DMS 273 (cell line): ENCODE results near the gene ZNF169.
"Not testable (repeated sequence)": the region's sequence is repeated elsewhere in the genome, so short reads cannot be mapped to it uniquely, and the experiment has no call there.

ENCODE experiments used
- DNase-seq: peaks from one replicate; lab custom pipeline; 2025; ENCODE audit not compliant: unreplicated experiment; lab: John Stamatoyannopoulos, UW

The ZNF169 gene

DNA sequence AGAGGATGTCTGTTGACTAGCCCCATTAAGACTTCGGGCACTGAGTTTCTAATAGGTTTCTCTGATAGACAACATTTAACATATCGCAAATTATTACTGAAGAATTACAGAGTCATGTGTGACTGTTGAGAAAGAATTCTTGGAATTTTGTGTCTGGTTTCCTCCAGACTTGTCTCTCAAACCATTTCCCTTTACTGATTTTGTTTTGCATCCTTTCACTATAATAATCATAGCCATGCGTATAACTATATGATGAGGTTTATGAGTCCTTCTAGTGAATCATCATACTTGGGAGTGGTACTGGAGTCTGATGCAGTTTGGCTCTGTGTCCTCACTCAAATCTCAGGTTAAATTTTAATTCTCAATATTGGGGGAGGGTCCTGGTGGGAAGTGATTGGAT, 27.0 kb downstream of the ZNF169 start:
- DNase-seq, result no peak

DNA sequence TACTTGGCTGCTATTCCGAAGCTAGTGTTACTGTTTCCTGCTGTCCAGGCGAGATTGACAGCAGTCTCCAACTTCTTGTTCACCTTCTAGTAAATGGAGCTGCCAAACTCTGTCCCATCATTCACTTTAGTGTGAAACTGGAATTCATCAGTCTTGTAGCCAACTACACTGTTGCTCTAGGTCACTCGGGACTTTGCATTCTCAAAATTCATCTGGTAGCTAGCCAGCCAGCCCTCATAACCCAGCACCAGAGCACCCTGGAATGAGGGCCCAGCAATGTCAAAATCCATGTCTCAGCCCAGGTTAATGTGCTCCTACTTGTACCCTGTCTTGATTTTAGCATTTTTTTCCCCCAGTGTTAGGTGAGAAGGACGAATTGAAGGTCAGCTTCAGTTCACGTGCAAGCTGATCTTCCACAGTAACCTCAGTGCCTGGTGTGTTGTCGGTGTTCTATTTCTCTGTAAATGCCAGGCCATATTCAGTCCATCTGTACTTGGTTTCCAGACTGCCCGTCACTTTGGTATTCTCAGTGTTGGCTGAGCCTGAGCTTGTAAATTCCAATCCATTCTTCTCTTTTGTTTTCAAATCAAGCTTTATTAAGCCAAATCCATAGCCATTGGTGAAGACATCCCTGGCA, 28.9 kb downstream of the ZNF169 start:
- DNase-seq, result no peak

DNA sequence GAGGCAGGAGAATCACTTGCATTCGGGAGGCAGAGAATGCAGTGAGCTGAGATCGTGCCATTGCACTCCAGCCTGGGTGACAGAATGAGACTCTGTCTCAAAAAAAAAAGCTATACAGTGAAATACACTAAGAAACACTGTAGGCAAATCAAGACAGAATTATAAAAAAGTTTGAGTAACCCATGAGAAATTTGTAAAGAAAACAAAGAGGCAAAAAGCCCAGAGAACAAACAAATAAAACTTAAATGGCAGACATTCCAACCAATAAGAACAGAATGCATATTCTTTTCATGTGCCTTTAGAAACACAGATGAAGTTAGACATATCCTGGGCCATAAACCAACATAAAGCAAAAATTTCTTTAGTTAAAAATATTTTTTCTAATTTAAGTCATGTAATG, 30.6 kb downstream of the ZNF169 start:
- DNase-seq, result no peak

DNA sequence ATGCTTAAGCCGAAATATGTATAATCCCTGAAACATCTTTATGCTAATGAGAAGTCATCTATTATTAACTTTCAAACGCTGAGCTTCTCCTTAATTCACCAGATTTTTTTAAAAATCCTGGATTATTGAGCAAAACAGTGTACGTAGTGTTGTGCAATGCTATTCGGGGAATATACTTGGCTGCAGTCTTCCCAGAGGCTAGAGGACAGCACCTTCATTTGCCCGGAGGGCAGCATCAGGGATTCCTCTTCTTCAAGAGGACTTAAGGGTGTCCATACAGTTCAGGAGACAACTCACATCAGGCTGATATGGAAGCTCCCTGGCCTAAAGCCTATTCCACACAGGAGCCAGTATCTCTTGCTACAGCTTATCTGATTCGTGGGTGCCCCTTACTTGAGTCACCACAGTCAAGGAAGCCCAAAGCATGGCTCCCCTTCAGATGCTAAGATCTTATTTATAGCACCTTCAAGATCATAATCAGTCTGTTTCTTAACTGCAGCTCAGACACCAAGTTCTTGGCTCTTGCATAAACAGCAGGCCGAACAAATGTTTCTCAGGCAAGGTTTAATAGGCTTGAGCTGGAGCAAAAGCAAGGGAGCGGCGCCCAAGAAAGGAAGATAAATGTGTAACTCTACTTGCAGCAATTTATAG, 40.0 kb downstream of the ZNF169 start:
- no peak for DNase-seq

DNA sequence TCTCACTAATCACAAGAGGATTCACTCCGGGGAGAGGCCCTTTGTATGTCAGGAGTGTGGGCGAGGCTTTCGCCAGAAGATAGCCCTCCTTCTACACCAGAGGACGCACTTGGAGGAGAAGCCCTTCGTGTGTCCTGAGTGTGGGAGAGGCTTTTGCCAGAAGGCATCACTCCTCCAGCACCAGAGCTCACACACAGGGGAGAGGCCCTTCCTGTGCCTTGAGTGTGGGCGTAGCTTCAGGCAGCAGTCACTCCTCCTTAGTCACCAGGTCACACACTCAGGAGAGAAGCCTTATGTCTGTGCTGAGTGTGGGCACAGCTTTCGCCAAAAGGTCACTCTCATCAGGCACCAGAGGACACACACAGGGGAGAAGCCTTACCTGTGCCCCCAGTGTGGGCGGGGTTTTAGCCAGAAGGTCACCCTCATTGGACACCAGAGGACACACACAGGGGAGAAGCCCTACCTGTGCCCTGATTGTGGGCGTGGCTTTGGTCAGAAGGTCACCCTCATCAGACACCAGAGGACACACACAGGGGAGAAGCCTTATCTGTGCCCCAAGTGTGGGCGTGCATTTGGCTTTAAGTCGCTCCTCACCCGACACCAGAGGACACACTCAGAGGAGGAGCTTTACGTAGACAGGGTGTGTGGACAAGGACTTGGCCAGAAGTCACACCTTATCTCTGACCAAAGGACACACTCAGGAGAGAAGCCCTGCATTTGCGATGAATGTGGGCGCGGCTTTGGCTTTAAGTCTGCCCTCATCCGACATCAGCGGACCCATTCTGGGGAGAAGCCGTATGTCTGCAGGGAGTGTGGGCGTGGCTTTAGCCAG, 41.6 kb downstream of the ZNF169 start:
- DNase-seq, result no peak

DNA sequence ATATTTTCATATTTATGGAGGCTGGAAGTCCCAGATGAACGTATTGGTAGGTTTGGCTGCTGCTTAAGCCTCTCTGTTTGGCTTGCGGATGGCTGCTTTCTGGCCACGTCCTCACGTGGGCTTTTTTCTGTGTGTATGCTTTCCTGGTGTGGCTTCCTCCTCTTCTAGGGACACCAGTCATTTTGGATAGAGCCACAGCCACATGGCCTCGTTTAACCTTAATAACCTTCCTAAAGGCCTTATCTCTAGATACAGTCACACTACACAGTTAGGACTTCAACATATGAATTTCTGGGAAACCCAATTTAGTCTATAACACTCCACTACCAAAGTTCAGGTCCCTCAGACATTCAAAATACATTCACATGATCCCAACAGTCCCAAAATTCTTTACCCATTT, 42.5 kb downstream of the ZNF169 start:
- no peak for DNase-seq

DNA sequence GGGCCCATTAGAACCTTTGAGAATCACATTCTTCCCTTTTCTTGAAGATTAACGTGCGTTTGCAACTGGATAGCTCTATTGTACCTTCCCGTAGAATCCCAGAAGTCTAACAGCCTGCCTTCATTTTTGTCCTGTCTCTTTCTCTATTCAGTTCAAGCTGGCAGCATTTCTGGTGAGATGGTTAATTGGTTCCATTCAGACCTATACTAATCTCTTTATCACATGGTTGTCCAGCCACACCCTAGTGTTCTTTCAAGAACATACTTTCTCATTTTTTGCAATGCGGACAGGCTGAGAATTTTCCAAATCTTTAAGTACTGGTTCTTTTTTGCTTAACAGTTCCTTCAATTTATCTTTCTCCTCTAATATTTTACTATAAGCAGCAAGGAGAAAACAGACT, 43.3 kb downstream of the ZNF169 start:
- DNase-seq, result no peak

DNA sequence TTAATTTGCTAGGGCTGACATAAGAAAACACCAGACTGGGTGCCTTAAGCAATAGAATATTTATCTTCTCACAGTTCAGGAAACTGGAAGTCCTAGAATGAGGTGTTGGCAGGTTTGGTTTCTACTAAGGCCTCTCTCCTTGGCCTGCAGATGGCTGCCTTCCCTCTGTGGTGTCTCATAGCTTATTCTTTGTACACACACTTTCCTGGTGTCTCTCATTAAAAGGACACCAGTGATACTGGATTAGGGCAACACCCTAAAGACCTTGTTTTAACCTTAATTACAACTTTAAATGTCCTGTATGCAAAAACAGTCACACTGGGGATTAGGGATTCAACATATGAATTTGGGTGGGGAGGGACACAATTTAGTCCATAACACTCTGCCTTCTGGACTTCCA, 44.2 kb downstream of the ZNF169 start:
- DNase-seq, result no peak

DNA sequence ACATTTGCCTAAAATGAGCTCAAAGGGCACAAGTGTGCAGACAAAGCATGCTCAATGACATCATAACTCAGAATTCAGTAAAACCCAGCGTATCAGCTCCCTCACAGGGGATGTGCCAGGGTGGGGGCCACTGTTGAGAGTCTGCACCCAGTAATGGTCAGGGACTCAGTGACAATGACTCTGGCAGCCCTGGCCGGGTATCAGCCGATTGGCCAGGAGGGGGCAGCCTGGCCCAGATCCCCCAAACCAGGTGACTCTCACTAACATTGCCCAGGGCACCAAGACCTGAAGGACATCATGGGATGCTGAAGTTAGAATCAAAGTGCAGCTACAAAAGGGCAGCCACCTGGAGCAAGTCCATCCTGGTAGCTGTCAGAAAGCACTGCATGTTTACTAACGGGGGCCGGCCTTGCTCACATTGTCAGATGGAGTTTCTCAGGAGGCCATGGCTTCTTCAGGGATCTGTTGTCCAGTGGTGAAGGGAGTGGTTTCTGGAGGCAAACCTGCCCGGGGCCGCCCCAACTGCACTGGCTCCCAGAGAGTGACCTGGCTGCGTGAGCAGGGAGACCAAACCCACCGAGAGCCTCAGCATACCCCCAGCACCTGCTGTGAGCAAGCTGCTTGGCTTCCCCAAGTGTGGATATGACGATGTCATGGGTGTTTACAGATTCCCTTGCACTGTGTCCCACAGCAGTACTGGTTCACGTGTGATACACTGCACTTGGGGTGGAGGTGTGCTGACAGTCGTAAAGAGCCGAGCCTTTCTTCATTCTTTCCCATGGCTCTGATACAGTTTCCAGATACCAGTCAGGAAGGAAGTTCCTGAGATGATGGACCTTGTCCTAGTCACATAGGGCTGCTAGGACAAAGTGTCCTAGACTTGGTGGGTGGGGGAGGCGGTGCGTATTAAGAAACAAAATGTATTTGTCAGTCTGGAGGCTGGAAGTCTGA, 56.2 kb downstream of the ZNF169 start:
- DNase-seq, result not testable (repeated sequence)

DNA sequence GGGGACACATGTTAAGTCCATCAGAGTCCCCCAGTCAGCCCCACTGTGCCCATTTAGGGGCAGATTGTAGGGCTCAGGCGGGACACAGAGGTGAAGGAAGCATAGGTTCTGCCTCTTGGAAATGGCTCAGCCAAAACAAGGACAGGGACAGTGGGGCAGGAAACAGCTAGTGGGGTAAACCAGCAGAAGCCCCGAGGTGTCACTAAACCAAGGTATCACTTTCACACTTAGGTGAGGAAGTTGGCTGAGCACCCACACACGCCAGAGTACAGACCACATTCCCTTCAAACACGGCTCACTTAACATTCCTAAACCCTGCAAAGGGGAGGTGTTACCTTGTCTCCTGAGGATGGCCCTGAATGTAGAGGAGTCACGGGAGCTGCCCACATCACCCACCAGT, 57.1 kb downstream of the ZNF169 start:
- not testable (repeated sequence) for DNase-seq

DNA sequence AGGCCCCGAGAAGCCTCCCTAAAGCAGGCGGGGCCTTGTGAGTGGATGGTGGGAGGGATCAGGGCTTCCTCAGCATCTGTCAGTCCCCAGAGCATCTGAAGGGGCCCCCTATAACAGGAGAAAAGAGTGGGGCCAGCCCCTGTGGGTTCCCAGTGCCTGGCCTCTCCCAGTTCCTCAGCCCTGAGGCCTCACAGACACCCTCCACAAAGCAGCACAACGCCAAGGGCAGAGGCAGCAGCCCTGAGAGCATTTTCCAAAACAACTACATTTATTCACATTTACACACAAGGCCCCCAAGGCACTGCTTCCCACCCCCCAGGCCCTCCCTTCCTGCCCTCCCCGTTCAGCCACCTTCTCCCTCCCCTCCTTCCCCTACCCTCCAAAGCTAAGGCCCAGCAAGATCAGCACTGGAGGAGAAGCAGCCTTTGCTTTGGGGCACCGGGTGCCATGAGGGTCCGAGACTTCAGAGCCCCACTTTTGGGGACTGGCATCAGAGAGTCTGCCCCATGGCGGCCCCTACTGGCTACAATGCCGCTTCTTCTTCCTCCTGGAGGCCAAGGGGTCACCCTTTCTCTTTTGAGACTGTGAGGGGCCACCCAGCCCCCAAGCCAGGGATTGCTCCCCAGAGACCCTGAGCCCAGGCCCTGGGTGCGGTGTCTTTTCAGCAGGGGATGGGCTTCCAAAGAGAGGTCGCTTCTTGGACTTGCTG, 59.0 kb downstream of the ZNF169 start:
- not testable (repeated sequence) for DNase-seq

DNA sequence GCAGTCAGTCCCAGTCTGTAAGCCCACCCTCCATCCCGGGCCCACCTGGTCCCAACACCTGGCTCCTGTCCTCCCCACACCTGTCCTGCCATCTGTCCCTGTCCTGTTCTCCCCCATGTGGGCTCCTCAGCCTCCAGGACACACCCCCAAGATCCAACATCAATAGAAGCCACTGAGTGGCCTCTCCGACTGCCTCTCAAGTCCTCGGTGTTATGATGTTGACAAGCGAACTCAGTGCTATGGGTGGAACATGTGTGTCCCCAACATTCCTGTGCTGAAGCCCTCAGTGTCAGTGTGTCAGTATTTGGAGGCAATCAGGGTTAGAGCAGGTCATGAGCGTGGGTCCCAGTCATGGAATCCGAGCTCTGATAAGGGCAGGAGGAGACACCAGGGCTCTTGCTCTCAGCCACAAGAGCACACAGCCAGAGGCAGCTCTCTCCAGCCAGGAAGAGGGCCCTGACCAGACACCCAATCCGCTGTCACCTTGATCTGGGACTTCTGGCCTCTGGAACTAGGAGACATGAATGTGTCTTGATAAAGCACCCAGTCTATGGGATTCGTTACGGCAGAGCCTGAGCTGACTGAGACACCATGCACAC, 63.3 kb downstream of the ZNF169 start:
- DNase-seq, result not testable (repeated sequence)

DNA sequence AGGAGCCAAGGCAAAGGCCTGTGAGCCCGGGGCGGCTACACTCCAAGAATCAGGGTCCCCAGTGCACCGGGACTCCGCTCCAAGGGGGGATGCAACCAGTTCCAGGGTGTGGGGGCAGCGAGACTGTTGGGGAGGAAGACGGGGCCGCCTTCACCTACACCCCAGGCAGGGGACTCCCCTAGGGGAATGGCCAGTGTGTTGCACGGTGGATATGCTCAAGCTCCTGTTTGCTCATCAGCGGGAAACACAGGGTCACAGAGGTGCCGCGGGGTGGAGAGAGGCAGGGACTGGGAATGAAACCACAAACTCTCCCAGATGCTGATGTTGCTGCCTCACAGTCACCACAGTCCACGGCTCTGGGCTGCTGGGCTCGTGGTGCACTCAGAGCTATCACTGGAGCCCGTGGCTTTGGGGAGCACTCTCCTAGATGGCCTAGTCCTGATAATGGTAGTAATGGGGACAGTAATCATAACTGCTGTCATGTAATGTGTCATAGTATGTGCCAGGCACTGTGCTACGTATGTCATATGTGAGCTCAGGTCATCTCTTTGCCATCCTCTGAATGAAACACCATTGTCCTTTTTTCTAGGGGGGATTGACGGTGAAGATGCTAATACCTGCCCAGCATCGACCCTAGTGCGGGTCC, 64.2 kb downstream of the ZNF169 start:
- not testable (repeated sequence) for DNase-seq

DNA sequence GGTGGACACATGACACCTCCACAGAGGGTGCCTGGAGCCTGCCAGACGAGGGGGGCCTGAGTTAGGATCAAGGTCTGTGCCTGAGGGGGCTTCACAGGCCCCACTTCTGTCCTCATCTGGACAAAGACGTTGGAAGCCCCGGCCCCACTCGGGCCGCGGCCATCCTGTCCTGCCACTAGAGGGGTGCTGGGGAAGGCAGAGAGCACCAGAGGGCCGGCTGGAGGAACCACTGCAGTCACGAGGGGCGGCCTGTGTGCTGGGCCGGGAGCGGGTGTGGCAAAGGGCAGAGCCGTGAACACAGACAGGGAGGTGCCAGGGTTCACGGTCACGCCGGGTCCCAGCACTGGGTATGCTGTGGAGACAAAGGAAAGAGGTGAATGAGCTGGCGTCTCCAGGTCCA, 66.5 kb downstream of the ZNF169 start:
- not testable (repeated sequence) for DNase-seq

DNA sequence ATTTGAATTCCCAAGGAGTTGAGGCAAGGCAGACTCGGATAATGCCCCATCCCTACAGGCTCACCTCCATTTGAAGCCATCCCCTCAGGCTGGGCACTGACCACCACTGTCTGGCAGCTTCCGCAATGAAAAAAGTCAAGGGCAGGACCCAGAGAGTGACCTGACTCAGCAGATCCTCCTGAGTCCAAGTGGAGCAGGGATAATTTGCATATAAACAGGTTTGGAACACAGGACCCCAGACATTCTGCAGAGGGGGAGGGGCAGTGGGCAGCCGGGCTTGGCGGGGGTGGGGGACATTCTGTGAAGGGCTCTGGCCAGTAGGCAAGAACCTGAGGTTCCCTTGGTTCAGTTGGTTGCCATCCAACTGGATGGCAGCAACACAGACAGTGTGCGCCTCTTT, 69.4 kb downstream of the ZNF169 start, which contains the start of gene NUTM2F:
TSS of gene NUTM2F (minus strand) at position 101 of the 400 bp plus-strand sequence. CDS start at position 80, 21 bp downstream.
- not testable (repeated sequence) for DNase-seq

DNA sequence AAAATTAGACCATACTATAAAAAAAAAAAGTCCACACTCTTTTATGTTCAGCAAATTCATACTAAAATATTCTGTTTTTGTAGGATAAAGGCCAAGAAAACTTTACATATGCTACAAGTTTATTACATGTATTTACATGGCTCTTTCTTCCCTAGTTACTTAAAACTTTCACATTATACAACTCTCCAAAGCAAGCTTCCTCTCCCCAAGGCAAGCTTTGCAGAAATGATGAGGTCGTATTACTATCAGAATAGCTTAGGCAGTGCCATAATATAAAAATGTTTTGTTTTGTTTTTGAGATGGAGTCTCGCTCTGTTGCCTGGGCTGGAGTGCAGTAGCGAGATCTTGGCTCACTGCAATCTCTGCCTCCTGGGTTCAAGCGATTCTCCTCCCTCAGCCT, 77.3 kb downstream of the ZNF169 start:
- not testable (repeated sequence) for DNase-seq

DNA sequence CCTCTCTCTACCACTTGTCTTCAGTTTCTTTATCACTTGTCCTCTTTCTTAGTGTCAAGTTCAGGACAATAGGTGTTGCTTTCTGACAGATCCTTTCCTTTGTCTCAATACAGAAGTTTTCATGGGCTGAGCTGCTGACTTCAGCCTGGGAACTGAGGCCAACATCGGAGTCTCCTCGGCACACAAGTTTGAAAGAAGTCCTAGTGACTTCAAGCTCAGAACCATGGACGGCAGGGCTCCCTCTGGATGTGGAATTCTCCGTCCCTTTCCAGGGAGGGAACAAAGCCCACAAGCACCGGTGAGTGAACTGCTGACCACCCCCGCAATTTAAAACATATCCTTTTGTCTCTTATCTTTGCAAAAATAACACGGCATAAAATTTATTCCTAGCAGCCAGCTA, 79.6 kb downstream of the ZNF169 start:
- not testable (repeated sequence) for DNase-seq

DNA sequence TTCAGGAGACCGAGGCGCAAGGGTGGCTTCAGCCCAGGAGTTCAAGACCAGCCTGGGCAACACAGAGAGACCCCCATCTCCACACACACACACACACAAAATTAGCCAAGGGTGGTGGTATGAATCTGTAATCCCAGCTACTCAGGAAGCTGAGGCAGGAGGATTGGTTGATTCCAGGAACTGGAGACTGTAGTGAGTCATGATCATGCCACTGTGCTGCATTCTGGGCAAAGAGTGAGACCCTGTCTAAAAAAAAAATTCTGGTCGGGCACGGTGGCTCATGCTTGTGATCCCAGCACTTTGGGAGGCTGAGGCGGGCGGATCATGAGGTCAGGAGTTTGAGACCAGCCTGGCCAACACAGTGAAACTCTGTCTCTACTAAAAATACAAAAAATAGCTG, 80.6 kb downstream of the ZNF169 start:
- DNase-seq, result not testable (repeated sequence)

DNA sequence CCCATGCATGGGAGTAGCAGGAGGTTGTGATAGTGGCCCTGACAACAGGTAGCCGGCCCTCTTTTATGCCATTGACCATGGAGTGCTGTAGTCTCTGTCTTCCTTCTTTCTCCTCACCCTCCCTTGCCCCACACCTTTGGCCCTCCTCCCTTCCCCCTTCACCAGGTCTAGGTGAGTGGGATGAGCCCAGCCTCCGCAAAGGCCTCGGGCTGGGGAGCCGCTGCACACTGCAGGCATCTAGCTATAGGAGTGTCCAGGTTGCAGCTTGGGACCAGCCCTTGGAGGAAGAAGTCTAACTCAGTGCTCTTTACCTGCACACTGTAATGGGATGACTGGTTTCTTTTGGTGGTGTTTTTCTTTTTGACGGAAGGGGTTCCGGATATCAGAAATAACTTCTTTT, 81.7 kb downstream of the ZNF169 start:
- DNase-seq, result not testable (repeated sequence)
